Lung (tissue), 12 donors: ENCODE results near the gene ASIC4. TPM values are rescaled to one million over a fixed set of nuclear protein-coding genes. Genes with fewer than 3 reads are reported as not detected.

ENCODE experiments used
- ATAC-seq: fragments of 200-7000 bp; cut with Tn5 transposase; one replicate; pipeline ENCODE4 v1.9.1; 2020; ENCODE audit warnings: moderate number of reproducible peaks; ENCODE audit not compliant: insufficient read depth, low FRiP score
- DNase-seq, 3 donors: peaks; one replicate each; pipeline ENCODE4 v3.0.0-alpha.2; 2013 to 2017
- H3K27ac ChIP-seq, 2 donors: one replicate each; pipeline ENCODE4 v1.5.1; 2013; ENCODE audit warnings: mild to moderate bottlenecking in 2 of 2, moderate library complexity in 2 of 2, control low read depth in 1 of 2, inconsistent platforms in 1 of 2, low read depth in 1 of 2, low read length in 1 of 2
- H3K27me3 ChIP-seq, 3 donors: one replicate each; pipeline ENCODE4 v1.5.1; 2013; ENCODE audit warnings: low read length in 2 of 3; ENCODE audit not compliant: control insufficient read depth in 3 of 3, insufficient read depth in 3 of 3
- H3K36me3 ChIP-seq, 4 donors: one replicate each; pipeline ENCODE4 v1.5.1; 2013; ENCODE audit warnings: low read length in 4 of 4, mild to moderate bottlenecking in 1 of 4, moderate library complexity in 1 of 4; ENCODE audit not compliant: control insufficient read depth in 4 of 4, insufficient read depth in 4 of 4
- H3K4me1 ChIP-seq, 5 donors: one replicate each; pipeline ENCODE4 v1.5.1; 2013; ENCODE audit warnings: low read length in 5 of 5, mild to moderate bottlenecking in 2 of 5, moderate library complexity in 1 of 5; ENCODE audit not compliant: control insufficient read depth in 5 of 5, insufficient read depth in 5 of 5
- H3K4me3 ChIP-seq: one replicate; pipeline ENCODE4 v1.5.1; 2013; ENCODE audit warnings: mild to moderate bottlenecking, control low read depth, moderate library complexity
- H3K9ac ChIP-seq, 2 donors: one replicate each; pipeline ENCODE4 v1.5.1; 2013; ENCODE audit warnings: low read length in 2 of 2, control low read depth in 1 of 2; ENCODE audit not compliant: insufficient read depth in 1 of 2
- H3K9me3 ChIP-seq, 4 donors: one replicate each; pipeline ENCODE4 v1.5.1; 2013; ENCODE audit warnings: low read length in 3 of 4, mild to moderate bottlenecking in 1 of 4, moderate library complexity in 1 of 4; ENCODE audit not compliant: control insufficient read depth in 4 of 4, insufficient read depth in 3 of 4
- WGBS, 2 donors: extraction: QIAGEN DNeasy Blood & Tissue Kit; methylation state at CpG; one replicate each; pipeline ENCODE4 v1.1.7; 2013; 5-methylcytosine and 5-hydroxymethylcytosine counted together
- polyA plus RNA-seq, 2 donors: library from polyadenylated mRNA; stranded (reverse); fragments of 200-250 nt; gene quantifications; one replicate each; pipeline ENCODE4 v1.2.1, GENCODE V29; 2013
- total RNA-seq, 2 donors: library from RNA; depleted of rRNA in 1 of 2; stranded (reverse); fragments of >200 nt in 1 of 2; gene quantifications; one replicate each; pipeline ENCODE4 v1.2.1, GENCODE V29; 2014 to 2021
- TF ChIP-seq, protein P1 (sequence below): IDR thresholded peaks from 2 replicates; pipeline ENCODE4 v1.5.1; 2012; ENCODE audit warnings: mild to moderate bottlenecking; ENCODE audit errors: control extremely low read depth, extremely low read depth
- donor health status: control.
- donor health status: control.
- donor health status: Bipolar disorder and iron deficiency.
- donor health status: healthy.
- donor health status: DM: yes; HTN: yes; CAD: no.

ASIC4 gene
- total and polyA plus RNA-seq, 4 donors: 0.02 to 0.43 (median 0.14) TPM

DNA sequence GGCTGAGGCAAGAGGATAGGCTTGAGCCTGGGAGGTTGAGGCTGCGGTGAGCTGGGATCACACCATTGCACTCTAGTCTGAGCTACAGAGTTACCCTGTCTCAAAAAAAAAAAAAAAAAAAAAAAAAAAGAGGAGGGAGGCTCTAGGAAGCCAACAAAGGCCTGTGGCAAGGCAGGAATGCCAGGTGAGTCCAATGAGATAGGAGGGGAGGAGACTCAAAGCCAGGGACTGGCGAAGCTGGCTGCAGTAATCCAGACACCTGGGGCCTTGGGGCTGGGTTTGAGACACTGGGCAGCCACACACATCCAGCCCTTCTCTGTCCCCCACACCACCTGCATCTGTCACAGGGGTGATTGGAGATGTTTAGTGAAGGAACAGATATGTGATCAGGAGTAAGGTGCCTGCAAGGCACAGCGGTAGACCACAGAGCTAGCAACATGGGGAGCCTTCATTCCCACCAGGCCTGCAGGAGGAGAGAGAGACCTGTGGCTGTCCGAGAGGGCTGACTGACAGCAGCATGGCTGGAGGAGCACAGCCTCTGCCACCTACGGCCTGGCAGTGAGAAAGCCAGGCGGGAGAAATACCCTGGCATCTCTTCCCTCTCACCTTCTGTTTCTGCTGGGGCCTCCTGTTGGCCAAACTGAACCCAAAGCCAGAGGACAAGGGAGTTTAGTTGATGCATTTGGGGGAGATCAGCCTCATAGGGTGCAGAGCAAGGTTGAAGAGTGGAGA lies 19.8 kb downstream of the ASIC4 start:
- no peak overlapping the region for H3K4me3 ChIP-seq
- H3K4me1 ChIP-seq: peaks cover 0 to 30% (median 0%) of the 10 kb centered on the region in 5 donors
- H3K27me3 ChIP-seq: peaks cover 0 to 13% (median 12%) of the 10 kb centered on the region in 3 donors
- H3K9ac ChIP-seq: no peak overlapping the region
- H3K27ac ChIP-seq: no peak overlapping the region
- TF ChIP-seq, protein P1, sequence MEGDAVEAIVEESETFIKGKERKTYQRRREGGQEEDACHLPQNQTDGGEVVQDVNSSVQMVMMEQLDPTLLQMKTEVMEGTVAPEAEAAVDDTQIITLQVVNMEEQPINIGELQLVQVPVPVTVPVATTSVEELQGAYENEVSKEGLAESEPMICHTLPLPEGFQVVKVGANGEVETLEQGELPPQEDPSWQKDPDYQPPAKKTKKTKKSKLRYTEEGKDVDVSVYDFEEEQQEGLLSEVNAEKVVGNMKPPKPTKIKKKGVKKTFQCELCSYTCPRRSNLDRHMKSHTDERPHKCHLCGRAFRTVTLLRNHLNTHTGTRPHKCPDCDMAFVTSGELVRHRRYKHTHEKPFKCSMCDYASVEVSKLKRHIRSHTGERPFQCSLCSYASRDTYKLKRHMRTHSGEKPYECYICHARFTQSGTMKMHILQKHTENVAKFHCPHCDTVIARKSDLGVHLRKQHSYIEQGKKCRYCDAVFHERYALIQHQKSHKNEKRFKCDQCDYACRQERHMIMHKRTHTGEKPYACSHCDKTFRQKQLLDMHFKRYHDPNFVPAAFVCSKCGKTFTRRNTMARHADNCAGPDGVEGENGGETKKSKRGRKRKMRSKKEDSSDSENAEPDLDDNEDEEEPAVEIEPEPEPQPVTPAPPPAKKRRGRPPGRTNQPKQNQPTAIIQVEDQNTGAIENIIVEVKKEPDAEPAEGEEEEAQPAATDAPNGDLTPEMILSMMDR: no peak
- peaks cover 0 to 2% (median 0%) of the 10 kb centered on the region in 4 donors for H3K36me3 ChIP-seq
- DNase-seq (no peak), ATAC-seq (no peak)
- WGBS, 2 donors: 83 to 95% methylated on average over 6 of the region's 6 CpGs
- H3K9me3 ChIP-seq: no peaks in the 10 kb centered on the region

DNA sequence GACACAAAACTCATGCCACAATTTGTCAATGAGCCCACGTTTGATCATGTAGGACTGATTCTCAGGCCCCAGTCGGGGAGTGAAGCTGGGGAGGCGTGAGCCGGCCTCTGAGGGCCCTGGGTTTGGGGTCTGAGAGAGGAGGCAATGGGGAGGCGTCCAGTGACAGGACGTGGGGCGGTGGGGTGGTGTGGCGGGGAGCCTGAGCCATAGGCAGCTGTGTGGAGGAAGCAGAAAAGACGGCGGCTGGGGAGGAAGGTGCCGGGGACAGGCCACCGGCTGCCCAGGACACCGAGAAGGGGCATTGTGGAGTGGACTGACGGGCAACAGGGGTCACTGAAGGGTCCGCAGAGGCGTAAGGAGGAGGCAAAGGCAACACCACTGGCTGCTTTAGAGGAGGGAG lies 22.1 kb downstream of the ASIC4 start:
- WGBS, 2 donors: 81 to 90% methylated on average over 16 of the region's 16 CpGs
- no peak overlapping the region for H3K4me3 ChIP-seq
- no peaks in the 10 kb centered on the region for H3K9me3 ChIP-seq
- peaks cover 0 to 29% (median 0%) of the 10 kb centered on the region in 5 donors for H3K4me1 ChIP-seq
- DNase-seq (no peak), ATAC-seq (no peak)
- peaks cover 3 to 13% (median 11%) of the 10 kb centered on the region in 4 donors for H3K36me3 ChIP-seq
- TF ChIP-seq, protein P1: no peak
- no peak overlapping the region for H3K27ac ChIP-seq
- no peak overlapping the region for H3K9ac ChIP-seq
- peaks cover 0 to under 1% (median 0%) of the 10 kb centered on the region in 3 donors for H3K27me3 ChIP-seq

DNA sequence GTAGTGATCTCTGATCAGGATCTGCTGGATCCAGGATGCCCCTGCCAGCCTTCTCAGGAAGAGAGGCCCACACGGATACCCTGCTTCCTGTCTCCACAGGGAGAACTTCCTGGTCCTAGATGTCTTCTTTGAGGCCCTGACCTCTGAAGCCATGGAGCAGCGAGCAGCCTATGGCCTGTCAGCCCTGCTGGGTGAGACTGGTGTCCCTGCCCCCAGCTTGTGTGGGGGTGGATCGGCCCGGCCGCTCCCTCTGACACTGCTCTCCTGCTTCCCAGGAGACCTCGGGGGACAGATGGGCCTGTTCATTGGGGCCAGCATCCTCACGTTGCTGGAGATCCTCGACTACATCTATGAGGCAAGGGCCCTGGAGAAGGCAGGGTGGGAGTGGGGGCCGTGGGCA lies 22.7 kb downstream of the ASIC4 start:
- Histone ChIP-seq H3K27ac (no peak overlapping the region), H3K36me3 (peaks cover 3 to 13% (median 12%) of the 10 kb centered on the region in 4 donors), H3K9me3 (no peaks in the 10 kb centered on the region), H3K4me3 (no peak overlapping the region), H3K27me3 (no peaks in the 10 kb centered on the region), H3K4me1 (peaks cover 0 to 33% (median 4%) of the 10 kb centered on the region in 5 donors), H3K9ac (no peak overlapping the region)
- ATAC-seq (no peak), DNase-seq (no peak)
- TF ChIP-seq, protein P1: no peak
- 69 to 77% methylated on average over 9 of the region's 9 CpGs for WGBS, 2 donors
